ENCODE measurements around the gene SYNE3.

DNA sequence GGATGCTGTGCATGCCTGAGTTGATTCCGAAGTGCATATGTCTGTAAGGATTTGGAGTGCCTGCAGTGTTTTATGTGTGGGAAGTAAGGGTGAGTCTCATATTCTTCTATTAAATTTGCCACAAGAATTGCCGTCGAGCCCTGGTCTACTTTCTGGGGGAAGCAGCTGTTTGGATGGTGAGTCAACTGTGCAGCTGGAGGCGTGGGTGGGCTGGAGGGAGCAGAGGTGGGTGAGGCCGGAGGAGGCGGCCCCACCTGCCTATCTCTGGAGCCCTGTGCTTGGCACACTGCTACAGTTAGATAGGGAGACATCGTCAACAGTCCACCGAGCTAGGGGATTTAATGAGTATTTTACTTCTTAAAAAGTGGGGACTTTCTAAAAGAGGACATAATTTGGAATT, 28.1 kb upstream of the SYNE3 start:
- TF ChIP-seq JUND (IDR thresholded peaks at IDR 0.05) (no peak), TAF1 (conservative IDR thresholded peaks at IDR 0.05) (no peak), RAD21 (IDR thresholded peaks at IDR 0.05) (no peak), GABPA (IDR thresholded peaks at IDR 0.05 in 1 of 2, conservative IDR thresholded peaks at IDR 0.05 in 1 of 2) (no peak), SP1 (IDR thresholded peaks at IDR 0.05) (no peak), NR2F2 (IDR thresholded peaks at IDR 0.05) (no peak), HNF4G (IDR thresholded peaks at IDR 0.05) (no peak), ZBTB33 (IDR thresholded peaks at IDR 0.05) (no peak), YY1 (IDR thresholded peaks at IDR 0.05) (no peak), EGR1 (IDR thresholded peaks at IDR 0.05; ENCODE audit: low read depth in 2 of 2) (no peak)
- TF ChIP-seq, protein P1, sequence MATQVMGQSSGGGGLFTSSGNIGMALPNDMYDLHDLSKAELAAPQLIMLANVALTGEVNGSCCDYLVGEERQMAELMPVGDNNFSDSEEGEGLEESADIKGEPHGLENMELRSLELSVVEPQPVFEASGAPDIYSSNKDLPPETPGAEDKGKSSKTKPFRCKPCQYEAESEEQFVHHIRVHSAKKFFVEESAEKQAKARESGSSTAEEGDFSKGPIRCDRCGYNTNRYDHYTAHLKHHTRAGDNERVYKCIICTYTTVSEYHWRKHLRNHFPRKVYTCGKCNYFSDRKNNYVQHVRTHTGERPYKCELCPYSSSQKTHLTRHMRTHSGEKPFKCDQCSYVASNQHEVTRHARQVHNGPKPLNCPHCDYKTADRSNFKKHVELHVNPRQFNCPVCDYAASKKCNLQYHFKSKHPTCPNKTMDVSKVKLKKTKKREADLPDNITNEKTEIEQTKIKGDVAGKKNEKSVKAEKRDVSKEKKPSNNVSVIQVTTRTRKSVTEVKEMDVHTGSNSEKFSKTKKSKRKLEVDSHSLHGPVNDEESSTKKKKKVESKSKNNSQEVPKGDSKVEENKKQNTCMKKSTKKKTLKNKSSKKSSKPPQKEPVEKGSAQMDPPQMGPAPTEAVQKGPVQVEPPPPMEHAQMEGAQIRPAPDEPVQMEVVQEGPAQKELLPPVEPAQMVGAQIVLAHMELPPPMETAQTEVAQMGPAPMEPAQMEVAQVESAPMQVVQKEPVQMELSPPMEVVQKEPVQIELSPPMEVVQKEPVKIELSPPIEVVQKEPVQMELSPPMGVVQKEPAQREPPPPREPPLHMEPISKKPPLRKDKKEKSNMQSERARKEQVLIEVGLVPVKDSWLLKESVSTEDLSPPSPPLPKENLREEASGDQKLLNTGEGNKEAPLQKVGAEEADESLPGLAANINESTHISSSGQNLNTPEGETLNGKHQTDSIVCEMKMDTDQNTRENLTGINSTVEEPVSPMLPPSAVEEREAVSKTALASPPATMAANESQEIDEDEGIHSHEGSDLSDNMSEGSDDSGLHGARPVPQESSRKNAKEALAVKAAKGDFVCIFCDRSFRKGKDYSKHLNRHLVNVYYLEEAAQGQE (IDR thresholded peaks at IDR 0.05) = no peak
- TF ChIP-seq, protein P2, sequence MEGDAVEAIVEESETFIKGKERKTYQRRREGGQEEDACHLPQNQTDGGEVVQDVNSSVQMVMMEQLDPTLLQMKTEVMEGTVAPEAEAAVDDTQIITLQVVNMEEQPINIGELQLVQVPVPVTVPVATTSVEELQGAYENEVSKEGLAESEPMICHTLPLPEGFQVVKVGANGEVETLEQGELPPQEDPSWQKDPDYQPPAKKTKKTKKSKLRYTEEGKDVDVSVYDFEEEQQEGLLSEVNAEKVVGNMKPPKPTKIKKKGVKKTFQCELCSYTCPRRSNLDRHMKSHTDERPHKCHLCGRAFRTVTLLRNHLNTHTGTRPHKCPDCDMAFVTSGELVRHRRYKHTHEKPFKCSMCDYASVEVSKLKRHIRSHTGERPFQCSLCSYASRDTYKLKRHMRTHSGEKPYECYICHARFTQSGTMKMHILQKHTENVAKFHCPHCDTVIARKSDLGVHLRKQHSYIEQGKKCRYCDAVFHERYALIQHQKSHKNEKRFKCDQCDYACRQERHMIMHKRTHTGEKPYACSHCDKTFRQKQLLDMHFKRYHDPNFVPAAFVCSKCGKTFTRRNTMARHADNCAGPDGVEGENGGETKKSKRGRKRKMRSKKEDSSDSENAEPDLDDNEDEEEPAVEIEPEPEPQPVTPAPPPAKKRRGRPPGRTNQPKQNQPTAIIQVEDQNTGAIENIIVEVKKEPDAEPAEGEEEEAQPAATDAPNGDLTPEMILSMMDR (IDR thresholded peaks at IDR 0.05; ENCODE audit: low read depth, low read length, missing input control) = no peak
- TF ChIP-seq, protein P3, sequence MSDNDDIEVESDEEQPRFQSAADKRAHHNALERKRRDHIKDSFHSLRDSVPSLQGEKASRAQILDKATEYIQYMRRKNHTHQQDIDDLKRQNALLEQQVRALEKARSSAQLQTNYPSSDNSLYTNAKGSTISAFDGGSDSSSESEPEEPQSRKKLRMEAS (IDR thresholded peaks at IDR 0.05) = no peak

Measured in liver (tissue), 3 donors.